Sigmoid colon (tissue), 4 donors: ENCODE data around the gene MRPS35.

Experiments
- CTCF ChIP-seq, 4 experiments: fragments of 450-650 bp in 3 of 4; fragments of 200-600 bp in 1 of 4; IDR thresholded peaks; one replicate each; pipeline ENCODE4 v1.5.1; 2016 to 2019; ENCODE audit warnings: antibody characterized with exemption in 4 of 4, mild to moderate bottlenecking in 3 of 4, moderate library complexity in 2 of 4
- EP300 ChIP-seq, 4 donors: sonication (generic); formaldehyde crosslinking; IDR thresholded peaks; one replicate each; pipeline ENCODE4 v1.6.1; 2017; ENCODE audit warnings: antibody characterized with exemption in 4 of 4
- POLR2AphosphoS5 ChIP-seq, 4 donors: sonication (generic); formaldehyde crosslinking; IDR thresholded peaks; one replicate each; pipeline ENCODE4 v1.6.1; 2017; ENCODE audit warnings: antibody characterized with exemption in 4 of 4

- TF ChIP-seq CTCF (IDR thresholded peaks at IDR 0.05) = no peak
- TF ChIP-seq POLR2AphosphoS5 (IDR thresholded peaks at IDR 0.05) = no peak
- no peak for TF ChIP-seq EP300 (IDR thresholded peaks at IDR 0.05)
Observed at GRCh38 chr12:27730097-27730588, 19.5 kb downstream of the MRPS35 start.
